ENCODE data around the gene NDUFB4.

DNA sequence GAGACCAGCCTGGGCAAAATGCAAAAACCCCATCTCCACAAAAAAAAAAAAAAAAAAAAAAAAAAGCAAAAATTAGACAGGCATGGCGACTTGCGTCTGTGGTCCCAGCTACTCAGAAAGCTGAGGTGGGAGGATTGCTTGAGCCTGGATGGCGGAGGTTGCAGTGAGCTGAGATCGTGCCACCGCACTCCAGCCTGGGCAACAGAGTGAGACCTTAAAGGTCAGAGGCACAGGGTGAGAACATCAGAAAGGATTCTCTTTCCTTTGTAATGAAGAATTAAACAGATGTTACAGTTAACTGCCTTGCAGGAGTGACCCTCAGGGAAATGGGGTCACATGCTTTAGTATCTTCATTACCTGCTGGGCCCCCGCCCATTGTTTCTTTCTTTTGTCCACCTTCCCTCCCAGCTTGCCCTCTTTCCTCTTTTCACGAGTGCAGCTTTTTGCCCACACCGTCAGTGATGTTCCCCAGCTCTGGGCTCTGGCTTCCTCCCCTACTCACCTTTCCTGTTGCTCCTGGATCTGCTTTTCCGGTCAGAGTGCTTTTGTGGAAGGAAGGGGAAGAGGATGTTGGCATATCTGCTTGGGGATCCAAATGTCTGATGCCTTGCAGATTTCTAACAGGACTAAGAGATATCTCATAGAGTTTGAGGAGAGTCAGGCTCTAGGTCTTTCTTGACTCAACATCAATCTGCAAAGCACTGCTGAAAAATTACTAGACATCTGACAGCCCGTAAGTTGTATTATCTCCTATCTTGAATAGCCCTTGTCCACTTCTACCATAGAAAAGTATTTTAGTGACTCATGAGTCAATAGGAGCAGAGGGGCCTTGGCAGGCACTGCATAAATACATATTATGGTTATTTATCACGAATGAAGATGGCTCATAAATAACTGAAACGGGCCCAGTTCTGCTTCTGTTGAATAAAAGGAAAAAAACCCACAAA is 35.6 kb upstream of the NDUFB4 start:
- TF ChIP-seq, protein P1, sequence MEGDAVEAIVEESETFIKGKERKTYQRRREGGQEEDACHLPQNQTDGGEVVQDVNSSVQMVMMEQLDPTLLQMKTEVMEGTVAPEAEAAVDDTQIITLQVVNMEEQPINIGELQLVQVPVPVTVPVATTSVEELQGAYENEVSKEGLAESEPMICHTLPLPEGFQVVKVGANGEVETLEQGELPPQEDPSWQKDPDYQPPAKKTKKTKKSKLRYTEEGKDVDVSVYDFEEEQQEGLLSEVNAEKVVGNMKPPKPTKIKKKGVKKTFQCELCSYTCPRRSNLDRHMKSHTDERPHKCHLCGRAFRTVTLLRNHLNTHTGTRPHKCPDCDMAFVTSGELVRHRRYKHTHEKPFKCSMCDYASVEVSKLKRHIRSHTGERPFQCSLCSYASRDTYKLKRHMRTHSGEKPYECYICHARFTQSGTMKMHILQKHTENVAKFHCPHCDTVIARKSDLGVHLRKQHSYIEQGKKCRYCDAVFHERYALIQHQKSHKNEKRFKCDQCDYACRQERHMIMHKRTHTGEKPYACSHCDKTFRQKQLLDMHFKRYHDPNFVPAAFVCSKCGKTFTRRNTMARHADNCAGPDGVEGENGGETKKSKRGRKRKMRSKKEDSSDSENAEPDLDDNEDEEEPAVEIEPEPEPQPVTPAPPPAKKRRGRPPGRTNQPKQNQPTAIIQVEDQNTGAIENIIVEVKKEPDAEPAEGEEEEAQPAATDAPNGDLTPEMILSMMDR (IDR thresholded peaks at IDR 0.05), result no peak
- no peak for TF ChIP-seq POLR2A (IDR thresholded peaks at IDR 0.05)
